DMS53 treated with DMSO at 0.1 percent for 48 hours (cell line): Measurements from ENCODE around the gene CYSTM1.
"Not testable (repeated sequence)": the region's sequence is repeated elsewhere in the genome, so short reads cannot be mapped to it uniquely, and the experiment has no call there.

Source experiments
- DNase-seq: peaks from one replicate; lab custom pipeline; 2025; ENCODE audit not compliant: unreplicated experiment; lab: John Stamatoyannopoulos, UW

CYSTM1 gene

DNA sequence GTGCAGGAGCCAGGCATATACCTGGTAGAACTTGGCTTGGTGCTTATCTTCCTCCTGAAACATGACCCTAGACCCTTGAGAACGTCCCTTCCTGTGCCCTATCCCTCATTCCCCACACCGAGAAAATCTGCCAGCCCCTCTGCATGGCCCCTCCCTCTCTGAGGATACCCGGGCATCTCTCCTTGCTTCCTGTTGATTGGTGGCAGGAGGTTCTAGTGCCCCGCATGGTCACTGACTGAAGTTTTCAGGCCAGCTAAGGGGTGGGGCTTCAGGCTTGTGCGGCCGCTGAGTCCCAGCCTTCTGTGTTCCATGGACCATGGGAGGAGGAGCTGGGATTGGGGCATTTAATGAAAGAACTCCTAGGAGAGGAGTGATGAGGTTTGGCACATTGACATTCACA, 26.5 kb upstream of the CYSTM1 start:
- no peak for DNase-seq

DNA sequence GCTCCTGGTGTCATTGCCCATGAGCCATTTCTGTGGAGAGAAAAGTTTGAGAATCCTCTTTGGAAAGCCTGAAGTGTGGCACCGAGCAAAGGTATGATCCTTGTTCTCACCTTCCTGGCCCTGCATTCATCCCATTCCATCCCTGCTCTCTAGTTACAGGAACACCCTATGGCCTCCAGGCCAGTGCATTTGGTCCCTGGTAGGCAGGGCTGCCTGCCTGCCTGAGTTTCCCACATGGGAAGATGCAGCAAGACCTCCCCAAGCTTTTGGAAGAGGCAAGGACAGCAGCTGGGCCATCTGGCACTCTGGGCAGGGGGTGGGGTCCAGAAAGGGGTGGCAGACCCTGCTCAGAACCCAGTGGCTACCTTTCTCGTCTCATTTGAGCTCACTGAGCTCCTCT, 24.8 kb upstream of the CYSTM1 start:
- DNase-seq: no peak

- DNase-seq: peak; percentile 89
Measured at GRCh38 chr5:140151144-140152021, 23.6 kb upstream of the CYSTM1 start.

DNA sequence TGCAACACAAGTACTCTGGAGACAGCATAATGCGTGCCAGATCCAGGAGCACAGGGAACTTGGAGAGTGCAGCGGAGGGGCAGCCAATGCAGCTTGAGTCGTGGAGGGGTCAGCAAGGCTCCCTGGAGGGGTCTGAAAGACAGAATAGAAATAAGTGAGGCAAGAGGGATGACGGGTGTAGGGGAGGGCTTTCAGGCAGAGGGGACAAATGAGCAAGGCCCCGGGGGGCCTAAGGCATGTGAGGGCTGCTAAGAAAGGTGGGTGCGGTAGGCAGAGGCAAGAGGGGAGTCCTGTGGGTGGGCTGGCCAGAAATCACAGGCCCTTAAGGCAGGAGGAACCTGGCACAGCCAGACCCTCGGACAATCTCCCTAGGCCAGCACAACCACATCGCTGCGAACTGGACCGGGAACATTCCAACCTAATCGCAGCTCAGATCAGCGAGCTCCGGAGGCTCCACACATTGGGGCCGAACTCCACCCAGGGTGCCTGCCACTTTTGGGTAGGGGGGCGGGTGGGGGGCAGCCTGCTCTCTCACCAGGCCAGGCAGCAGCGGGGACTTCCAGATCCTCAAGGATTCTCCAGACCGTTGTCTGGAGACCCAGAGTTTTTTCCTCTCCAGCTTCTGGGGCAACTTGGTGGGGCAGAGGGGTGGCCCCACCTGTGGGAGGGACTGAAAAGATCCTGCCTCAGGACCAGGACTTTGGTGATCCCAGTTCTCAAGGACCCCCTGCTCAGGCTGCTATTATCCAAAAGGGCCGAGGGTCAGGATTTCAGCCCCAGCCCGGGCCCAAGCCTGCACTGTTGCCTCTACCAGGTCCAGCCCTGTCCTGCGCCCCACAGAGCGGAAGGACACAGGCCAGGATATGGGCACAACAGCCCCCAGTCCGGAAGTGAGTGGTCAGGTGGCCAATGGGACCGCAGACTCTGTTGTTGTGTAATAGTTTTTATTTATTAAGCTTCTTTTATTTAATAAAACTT, 22.7 kb upstream of the CYSTM1 start:
- DNase-seq: no peak

GRCh38 chr5:140153255-140153654, 21.7 kb upstream of the CYSTM1 start:
- DNase-seq: no peak

DNA sequence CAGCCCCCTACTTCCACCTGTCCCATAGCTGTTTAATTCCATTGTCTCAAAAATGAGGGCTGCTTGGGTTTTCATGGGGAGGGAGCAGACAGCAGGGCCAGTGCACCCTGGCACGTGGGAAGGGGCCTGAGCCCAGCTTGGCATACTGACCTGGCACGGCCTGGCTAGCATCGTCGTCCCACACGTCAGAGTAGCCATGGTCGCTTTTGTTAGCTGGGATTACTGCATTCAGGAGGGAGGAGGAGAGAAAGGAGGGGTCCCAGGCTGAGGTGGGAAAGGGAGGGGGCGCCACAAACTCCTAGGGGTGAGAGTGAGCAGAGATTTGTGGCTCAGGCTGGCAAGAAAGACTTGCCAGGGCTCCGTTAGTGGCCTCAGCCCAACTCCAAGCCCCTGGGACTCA, 21.1 kb upstream of the CYSTM1 start:
- DNase-seq: no peak

DNA sequence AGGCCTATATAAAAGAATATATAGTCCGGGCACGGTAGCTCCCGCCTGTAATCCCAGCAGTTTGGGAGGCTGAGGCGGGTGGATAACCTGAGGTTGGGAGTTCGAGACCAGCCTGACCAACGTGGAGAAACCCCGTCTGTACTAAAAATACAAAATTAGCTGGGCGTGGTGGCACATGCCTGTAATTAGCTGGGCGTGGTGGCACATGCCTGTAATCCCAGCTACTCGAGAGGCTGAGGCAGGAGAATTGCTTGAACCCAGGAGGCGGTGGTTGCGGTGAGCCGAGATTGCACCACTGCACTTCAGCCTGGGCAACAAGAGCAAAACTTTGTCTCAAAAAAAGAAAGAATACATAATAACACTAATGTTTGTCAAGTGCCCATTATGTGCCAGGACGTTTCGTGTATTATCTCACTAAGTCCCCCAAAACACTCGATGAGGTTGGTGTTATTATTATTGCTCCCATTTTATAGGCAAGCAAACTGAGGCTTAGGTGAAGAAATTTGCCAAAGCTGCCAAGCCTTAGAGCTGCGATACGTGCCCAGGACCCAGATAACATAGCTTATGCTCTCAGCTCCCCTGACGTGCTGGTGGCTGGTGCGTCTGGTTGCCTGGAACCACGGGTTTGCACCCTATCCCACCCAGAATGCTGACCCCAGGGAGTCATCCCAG, 20.1 kb upstream of the CYSTM1 start:
- DNase-seq: not testable (repeated sequence)

GRCh38 chr5:140157032-140157781, 17.8 kb upstream of the CYSTM1 start:
- DNase-seq: peak; percentile 81

GRCh38 chr5:140159014-140159927, 15.7 kb upstream of the CYSTM1 start:
- DNase-seq: no peak

GRCh38 chr5:140162275-140162674, 12.7 kb upstream of the CYSTM1 start:
- no peak for DNase-seq

GRCh38 chr5:140162781-140163180, 12.2 kb upstream of the CYSTM1 start:
- no peak for DNase-seq

DNA sequence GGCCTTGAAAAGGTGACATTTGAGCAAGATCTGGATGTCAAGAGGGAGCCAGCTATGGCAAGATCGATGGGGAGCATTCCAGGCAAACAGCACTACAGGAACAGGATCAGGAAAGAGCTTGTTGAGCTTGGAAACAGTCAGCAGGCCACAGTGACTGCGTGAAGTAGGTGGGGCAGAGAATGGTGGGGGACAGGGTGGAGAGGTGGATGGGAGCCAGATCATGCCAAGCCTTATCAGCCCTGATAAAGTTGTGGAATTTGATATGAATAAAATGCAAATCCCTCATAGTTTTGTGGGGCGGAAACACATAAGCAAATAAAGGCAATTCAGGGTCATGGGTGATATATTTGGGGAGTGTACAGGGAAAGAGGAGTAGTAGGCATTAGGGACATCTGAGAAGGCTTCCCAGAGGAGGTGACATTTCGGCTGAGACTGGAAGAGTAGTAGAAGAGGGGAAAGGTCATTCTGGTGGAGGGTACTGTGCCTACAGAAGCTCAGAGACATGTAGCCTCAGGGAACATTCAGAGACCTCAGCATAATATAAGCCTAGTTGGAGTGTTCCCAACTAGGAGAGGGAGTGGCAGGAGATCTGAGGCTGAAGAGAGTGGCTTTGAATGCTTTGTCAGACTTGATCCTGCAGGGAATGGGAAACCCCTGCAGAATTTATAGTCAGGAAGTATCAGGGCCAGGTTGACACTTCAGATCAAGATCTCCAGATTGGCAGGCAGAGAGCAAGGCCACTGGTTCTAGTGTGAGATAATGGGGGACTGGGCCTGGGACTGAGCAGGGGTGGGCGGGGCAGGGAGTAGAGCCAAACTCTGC, 9.7 kb upstream of the CYSTM1 start:
- no peak for DNase-seq

DNA sequence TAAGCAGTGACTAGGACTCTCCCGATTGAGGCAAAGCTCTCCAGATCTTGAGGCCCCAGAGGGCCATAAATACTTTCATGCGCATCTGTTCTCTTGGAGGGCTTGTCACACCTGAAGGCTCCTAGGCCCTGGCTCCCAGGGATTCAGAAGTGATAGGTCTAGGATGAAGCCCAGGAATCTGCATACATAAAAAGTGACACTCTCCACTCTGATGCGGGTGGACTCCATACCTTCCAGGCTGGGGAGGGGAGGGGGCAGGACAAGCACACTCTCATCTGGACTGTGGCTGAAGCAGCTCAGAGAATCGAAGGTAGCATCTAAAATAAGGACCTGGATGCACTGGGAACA, 9.1 kb upstream of the CYSTM1 start:
- DNase-seq: no peak

- DNase-seq: no peak
Measured at GRCh38 chr5:140166911-140167310, 8.1 kb upstream of the CYSTM1 start.

GRCh38 chr5:140168371-140168770, 6.6 kb upstream of the CYSTM1 start:
- peak; percentile 23 for DNase-seq

DNA sequence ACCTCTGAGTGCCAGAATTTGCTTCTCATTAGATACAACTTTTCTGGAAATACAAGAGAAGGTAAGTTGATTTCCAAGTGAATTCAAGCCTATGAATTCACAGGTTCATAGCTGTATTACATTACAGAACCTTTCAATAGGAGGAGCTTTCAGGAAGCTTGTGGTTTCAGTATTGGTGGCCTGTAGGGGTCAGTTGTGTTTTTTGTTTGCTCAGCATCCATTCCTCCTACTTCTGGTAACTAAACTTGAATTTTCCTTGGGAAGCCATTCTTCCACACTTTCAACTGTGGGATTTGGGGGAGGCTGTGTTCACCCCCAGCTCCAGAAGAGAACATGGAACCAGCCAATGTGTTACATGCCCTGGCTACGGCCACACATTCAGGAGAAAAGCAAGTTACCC, 5.6 kb upstream of the CYSTM1 start:
- DNase-seq: no peak

- DNase-seq: no peak
Measured at GRCh38 chr5:140172483-140172882, 2.5 kb upstream of the CYSTM1 start.

DNA sequence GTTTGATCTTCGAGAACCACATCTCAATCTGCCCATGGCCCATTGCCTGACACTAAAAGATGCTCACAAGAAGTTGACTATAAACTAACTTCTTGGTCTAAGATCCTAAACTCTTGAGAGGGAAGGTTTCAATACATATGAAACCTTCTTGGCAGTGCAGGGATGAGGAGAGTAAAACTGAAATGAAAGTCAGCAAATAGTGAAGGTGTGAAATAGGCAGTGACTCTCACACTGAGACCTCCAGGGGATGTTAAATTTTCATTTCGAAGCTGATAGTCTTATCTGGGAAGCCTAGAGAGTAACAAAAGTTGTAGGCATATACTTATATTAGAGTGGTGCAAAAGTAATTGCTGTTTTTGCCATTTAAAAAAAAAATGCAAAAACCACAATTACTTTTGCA, 974 bp upstream of the CYSTM1 start:
- no peak for DNase-seq
